Tibial nerve (tissue), 4 donors: ENCODE measurements around the gene CAMSAP1. TPM values are rescaled to one million over a fixed set of nuclear protein-coding genes. Genes with fewer than 3 reads are reported as not detected.

Experiments
- DNase-seq, 2 donors: peaks; one replicate each; pipeline ENCODE4 v3.0.0-alpha.2; 2019; ENCODE audit warnings: low spot score in 2 of 2
- H3K27ac ChIP-seq, 4 donors: fragments of 200-600 bp; sonication (generic) in 3 of 4; one replicate each; pipeline ENCODE4 v1.5.1; 2017 to 2019; ENCODE audit warnings: mild to moderate bottlenecking in 1 of 4
- H3K27me3 ChIP-seq, 2 donors: fragments of 200-600 bp; sonication (generic) in 1 of 2; one replicate each; pipeline versions ENCODE4 v1.5.1 to v1.6.0; 2017 to 2019
- H3K36me3 ChIP-seq, 3 donors: fragments of 200-600 bp; sonication (generic); one replicate each; pipeline ENCODE4 v1.5.1; 2018 to 2019
- H3K4me1 ChIP-seq, 4 donors: fragments of 200-600 bp; sonication (generic) in 3 of 4; one replicate each; pipeline ENCODE4 v1.5.1; 2017 to 2019
- H3K4me3 ChIP-seq, 4 donors: fragments of 200-600 bp; sonication (generic) in 3 of 4; one replicate each; pipeline ENCODE4 v1.5.1; 2017 to 2019; ENCODE audit warnings: mild to moderate bottlenecking in 1 of 4, moderate library complexity in 1 of 4
- H3K9me3 ChIP-seq, 4 donors: fragments of 200-600 bp; sonication (generic) in 3 of 4; one replicate each; pipeline ENCODE4 v1.5.1; 2017 to 2019
- CTCF ChIP-seq, 5 experiments: fragments of 200-600 bp in 3 of 5; fragments of 450-650 bp in 2 of 5; sonication (generic) in 3 of 5; IDR thresholded peaks; one replicate each; pipeline ENCODE4 v1.5.1; 2016 to 2019; ENCODE audit warnings: antibody characterized with exemption in 5 of 5, mild to moderate bottlenecking in 3 of 5, moderate library complexity in 2 of 5
- EP300 ChIP-seq, 2 donors: sonication (generic); formaldehyde crosslinking; IDR thresholded peaks; one replicate each; pipeline ENCODE4 v1.6.1; 2017; ENCODE audit warnings: antibody characterized with exemption in 2 of 2, mild to moderate bottlenecking in 1 of 2
- POLR2A ChIP-seq, 2 donors: fragments of 450-650 bp; IDR thresholded peaks; one replicate each; pipeline ENCODE4 v1.6.1; 2017; ENCODE audit warnings: antibody characterized with exemption in 2 of 2, mild to moderate bottlenecking in 2 of 2, moderate library complexity in 2 of 2
- whole genome bisulfite sequencing, 2 donors: methylation state at CpG; one replicate each; pipeline ENCODE4 v1.1.5; 2018; 5-methylcytosine and 5-hydroxymethylcytosine counted together
- total RNA-seq, 4 donors: library from RNA; depleted of rRNA; stranded (reverse); fragments of >200 nt; gene quantifications; one replicate each; pipeline ENCODE4 v1.1.0, GENCODE V29; 2016

The CAMSAP1 gene
- total RNA-seq, 4 donors from 2014 or later = 27.6 to 40.8 (median 35.7) TPM

GRCh38 chr9:135927195-135928013 lies 20.1 kb upstream of the CAMSAP1 start:
- H3K9me3 ChIP-seq = no peaks in the 10 kb centered on the region
- no peak for DNase-seq
- TF ChIP-seq POLR2A (IDR thresholded peaks at IDR 0.05) = no peak
- TF ChIP-seq CTCF (IDR thresholded peaks at IDR 0.05) = no peak
- TF ChIP-seq EP300 (IDR thresholded peaks at IDR 0.05) = no peak
- no peak overlapping the region for H3K27ac ChIP-seq
- H3K4me3 ChIP-seq = no peak overlapping the region
- no peaks in the 10 kb centered on the region for H3K27me3 ChIP-seq
- peaks cover 0 to 4% (median 0%) of the 10 kb centered on the region in 4 donors for H3K4me1 ChIP-seq
- H3K36me3 ChIP-seq = peaks cover 0 to 69% (median 0%) of the 10 kb centered on the region in 3 donors
- 87 to 96% methylated on average over 10 to 13 of the region's 25 CpGs for WGBS, 2 donors

GRCh38 chr9:135926402-135927194 lies 19.3 kb upstream of the CAMSAP1 start:
- peaks cover 0 to 4% (median 0%) of the 10 kb centered on the region in 4 donors for H3K4me1 ChIP-seq
- no peak for DNase-seq
- H3K27ac ChIP-seq = no peak overlapping the region
- 76 to 82% methylated on average over 9 to 15 of the region's 27 CpGs for WGBS, 2 donors
- peaks cover 0 to 62% (median 0%) of the 10 kb centered on the region in 3 donors for H3K36me3 ChIP-seq
- no peak overlapping the region for H3K4me3 ChIP-seq
- TF ChIP-seq POLR2A (IDR thresholded peaks at IDR 0.05) = no peak
- no peak for TF ChIP-seq CTCF (IDR thresholded peaks at IDR 0.05)
- no peak for TF ChIP-seq EP300 (IDR thresholded peaks at IDR 0.05)
- no peaks in the 10 kb centered on the region for H3K9me3 ChIP-seq
- no peaks in the 10 kb centered on the region for H3K27me3 ChIP-seq

- Histone ChIP-seq H3K36me3 (peaks cover 0 to 52% (median 0%) of the 10 kb centered on the region in 3 donors), H3K27ac (no peak overlapping the region), H3K27me3 (no peaks in the 10 kb centered on the region), H3K9me3 (no peaks in the 10 kb centered on the region), H3K4me1 (peaks cover 0 to 4% (median 0%) of the 10 kb centered on the region in 4 donors), H3K4me3 (no peak overlapping the region)
- WGBS, 2 donors = 85 to 91% methylated on average over 19 of the region's 19 CpGs
- TF ChIP-seq EP300 (IDR thresholded peaks at IDR 0.05) (no peak), POLR2A (IDR thresholded peaks at IDR 0.05) (no peak), CTCF (IDR thresholded peaks at IDR 0.05) (no peak)
- DNase-seq = no peak
These were observed 18.3 kb upstream of the CAMSAP1 start for GRCh38 chr9:135925496-135926133.

GRCh38 chr9:135924628-135925338 lies 17.4 kb upstream of the CAMSAP1 start:
- no peak for DNase-seq
- Histone ChIP-seq H3K9me3 (peaks cover 0 to 3% (median 0%) of the 10 kb centered on the region in 4 donors), H3K36me3 (peaks cover 0 to 46% (median 0%) of the 10 kb centered on the region in 3 donors), H3K27ac (no peak overlapping the region), H3K4me1 (peaks cover 0 to 4% (median 0%) of the 10 kb centered on the region in 4 donors), H3K4me3 (no peak overlapping the region), H3K27me3 (no peaks in the 10 kb centered on the region)
- 86 to 89% methylated on average over 27 of the region's 27 CpGs for WGBS, 2 donors
- TF ChIP-seq EP300 (IDR thresholded peaks at IDR 0.05) (no peak), POLR2A (IDR thresholded peaks at IDR 0.05) (no peak), CTCF (IDR thresholded peaks at IDR 0.05) (no peak)
